CD4-positive, alpha-beta T cell treated with Interleukin-15 for 1 hour (primary cell): Measurements from ENCODE around the gene STK32A.
A peak's percentile ranks its signal among the peaks of the same experiment; 100 is the strongest.

ENCODE experiments used
- DNase-seq: peaks from one replicate; pipeline ENCODE4 v3.0.0-alpha.2; 2020

The STK32A gene

DNA sequence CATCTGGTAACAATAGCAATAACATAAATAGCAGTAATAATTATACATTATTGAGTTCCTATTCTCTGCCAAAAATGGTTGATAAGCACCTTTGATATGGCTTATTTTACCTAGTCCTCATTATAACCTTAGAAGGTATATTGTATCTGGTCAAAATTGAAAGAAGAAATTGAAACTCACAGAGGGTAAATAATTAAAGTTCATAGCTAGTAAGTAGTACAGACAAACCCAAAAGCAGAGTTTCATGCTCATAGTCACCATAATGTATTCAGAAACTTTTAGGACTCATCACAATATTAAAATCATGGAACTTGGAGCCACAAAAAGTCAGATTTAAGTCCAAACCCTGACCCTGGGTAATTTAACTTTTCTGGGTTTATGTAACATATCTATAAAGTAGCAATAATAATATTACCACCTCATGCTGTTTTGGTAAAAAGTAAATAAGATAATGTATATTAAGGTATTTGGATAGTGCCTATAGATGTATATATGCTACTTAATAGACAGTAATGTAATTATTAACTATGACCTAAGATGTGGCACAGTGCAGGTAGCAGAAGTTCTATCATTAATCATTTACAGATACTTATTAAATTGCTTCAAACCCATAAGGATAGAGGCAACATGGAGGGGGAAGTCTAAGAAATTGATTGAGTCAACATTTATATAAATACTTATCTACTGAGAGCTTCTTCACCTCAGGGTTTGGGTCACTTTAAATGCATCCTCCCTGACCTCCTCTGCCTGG lies 32.4 kb downstream of the STK32A start:
- no peak for DNase-seq

DNA sequence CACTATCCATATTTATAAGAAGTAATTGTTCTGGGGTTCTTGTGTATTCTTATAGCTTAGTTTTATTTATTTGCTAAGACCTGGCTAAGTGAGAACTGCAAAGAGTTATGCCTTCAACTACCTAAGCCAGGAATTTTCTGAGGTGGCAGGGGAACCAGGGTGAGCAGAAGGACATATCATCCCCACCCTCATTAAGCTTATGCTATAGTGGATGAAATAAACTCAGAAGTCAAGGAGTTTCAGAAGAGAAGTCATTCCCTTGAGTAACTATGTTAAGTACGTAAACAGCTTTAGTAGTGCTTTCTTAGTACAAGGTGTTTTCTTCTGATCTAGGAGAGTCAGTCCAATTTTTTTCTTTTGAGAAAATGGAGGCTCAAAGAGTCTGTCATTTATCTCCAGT lies 41.7 kb downstream of the STK32A start:
- DNase-seq, result no peak

DNA sequence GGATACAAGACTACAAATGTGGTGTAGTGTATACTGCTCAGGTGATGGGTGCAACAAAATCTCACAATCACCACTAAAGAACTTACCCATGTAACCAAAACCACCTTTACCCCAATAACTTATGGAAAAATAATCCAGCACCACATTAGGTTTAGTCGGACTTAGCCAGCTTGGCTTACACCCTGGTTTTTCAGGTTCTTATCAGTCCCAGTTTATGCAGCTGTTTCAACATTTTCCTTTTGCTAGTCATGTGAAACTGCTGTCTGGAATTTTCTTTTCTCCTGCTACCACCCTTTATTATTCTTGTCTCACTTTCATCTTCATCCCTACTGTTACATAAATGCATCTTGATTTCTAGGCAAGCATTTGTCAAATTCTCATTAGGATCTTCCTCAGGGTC lies 51.5 kb downstream of the STK32A start:
- DNase-seq, result no peak

DNA sequence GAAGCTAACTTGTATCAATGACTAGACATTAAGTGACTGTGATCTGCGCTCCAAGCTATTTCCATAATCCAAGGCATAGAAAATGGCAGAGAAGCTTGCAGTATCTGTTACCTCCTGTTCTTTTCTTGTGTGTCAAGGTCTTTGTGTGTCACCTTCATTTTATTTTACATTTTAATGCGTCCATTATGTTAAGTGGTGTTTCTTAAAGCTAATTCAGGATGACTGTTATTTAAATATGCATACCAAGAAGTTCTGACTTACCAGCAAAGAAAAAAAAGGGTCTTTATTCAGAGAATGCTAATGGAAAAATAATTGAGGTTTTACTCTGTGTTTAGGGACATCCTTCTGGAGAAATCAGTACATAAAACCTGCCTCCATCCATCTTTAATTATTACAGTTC lies 52.3 kb downstream of the STK32A start:
- DNase-seq, result no peak

DNA sequence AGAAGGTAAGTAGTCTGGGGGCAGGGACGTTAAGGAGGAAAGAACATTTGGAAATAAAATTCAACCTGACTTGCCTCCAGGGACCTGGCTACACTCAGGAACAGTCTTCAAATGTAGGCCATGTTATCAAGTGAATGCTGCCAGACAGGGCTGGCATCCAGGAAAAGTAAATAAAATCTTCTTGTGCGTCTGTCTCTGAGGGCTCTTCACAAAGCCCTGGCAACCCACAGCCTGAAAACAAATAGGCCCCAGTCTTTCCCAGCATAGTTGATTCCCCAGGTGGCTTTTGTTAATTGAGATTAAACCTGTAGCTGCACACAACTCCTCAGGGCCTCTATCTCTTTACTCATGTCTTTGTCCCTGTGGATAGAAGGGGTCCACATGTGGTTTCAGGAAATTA lies 55.4 kb downstream of the STK32A start:
- DNase-seq, result no peak

DNA sequence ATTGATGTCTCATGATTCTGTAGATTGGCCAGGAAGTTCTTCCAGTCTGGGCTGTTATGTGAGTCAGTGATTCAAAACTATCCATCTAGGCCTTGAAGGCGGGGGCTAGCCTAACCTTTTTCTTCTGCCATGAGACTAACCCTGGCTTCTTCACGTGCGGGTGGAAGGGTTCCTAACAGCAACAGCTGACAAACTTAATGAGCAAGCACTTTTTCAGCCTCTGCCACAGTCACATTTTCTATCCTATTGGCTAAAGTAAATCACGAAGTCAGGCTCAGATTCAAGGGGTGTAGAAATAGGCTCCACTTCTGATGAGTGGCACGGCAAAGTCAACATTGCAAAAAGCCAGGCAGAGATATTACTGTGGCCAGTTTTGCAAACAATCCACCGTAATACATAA lies 68.4 kb downstream of the STK32A start:
- DNase-seq, result no peak

DNA sequence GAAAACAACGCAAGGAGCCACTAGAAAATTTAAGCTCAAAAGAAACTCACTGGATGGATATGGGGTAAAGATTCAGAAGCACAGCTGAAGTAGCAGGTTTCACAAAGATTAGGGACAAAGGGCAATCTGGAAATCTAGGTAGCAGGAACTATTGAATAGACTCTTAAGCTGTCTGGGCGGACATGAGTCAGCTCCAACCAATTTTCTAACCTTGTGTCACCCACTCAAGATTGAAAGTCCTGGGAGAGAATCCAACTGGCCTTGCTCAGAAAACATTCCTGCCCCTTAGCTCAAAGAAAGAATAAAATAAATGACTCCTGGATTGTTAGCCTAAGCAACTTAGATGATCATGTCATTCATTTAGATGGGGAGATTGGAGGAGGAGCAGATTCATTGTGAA lies 69.2 kb downstream of the STK32A start:
- no peak for DNase-seq

DNA sequence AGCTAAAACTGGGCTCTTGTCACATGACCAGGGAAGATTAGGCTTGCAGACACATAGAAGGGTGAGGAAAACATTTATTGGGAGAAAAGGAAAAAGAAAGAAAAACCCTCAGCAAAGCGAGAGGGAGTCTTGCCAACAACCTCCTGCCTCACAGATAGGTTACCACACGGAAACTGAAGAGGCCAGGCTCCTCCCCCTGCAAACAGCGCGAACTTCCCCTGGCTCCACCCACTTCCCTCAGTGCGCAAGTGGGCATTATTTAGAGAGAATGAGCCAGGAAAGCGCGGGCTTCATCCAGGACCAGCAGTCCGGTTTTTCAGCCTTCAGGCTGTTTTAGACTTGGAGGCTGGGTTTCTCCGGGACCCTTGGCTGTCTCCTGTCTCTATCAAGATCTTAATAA lies 70.3 kb downstream of the STK32A start:
- no peak for DNase-seq

DNA sequence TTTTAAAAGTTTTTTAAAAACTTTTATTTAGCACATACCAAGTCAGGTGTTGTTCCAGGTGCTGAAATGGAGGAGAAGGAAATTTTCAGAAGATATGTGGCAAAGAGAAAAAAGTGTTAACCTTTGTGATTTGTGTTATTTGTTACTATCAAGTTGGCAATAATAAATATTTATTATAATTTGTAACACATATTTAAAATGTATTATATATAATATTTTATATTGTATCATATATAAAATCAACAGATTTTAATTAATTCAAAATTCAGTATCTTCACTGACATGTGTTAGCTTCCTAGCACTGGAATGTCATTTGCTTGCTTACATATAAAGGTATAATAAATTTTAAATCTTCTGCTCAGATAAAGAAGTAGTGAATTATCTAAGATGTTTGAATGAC lies 71.5 kb downstream of the STK32A start:
- DNase-seq, result no peak

DNA sequence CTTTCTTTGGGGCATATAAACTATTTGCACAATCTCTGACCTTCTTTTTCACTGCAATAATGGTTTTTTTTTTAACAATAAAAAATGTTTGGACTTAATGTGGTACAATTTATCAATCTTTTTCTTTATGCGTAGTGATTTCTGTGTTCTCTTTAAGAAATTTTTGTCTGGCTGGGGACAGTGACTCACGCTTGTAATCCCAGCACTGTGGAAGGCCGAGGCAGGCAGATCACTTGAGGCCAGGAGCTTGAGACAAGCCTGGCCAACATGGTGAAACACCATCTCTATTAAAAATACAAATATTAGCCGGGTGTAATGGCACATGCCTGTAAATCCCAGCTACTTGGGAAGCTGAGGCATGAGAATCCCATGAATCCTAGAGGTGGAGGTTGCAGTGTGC lies 72.3 kb downstream of the STK32A start:
- DNase-seq, result no peak

DNA sequence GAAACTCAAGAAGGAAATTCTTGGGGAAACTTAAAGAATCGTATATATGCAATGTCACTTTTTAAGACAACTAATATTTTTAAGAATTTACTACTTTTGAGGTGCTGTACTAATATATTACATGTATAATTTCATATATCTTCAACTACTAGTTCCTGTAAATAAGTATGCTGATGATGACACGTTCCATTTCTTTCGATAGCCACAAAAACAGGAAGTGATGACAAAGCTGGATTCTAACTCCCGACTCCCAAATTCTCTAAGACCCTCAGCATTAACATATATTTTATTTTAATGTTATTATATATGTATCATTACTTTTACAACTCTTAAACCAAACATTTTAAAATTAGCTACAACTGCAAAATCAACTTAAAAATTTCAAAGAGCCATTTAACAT lies 74.8 kb downstream of the STK32A start:
- DNase-seq, result no peak

DNA sequence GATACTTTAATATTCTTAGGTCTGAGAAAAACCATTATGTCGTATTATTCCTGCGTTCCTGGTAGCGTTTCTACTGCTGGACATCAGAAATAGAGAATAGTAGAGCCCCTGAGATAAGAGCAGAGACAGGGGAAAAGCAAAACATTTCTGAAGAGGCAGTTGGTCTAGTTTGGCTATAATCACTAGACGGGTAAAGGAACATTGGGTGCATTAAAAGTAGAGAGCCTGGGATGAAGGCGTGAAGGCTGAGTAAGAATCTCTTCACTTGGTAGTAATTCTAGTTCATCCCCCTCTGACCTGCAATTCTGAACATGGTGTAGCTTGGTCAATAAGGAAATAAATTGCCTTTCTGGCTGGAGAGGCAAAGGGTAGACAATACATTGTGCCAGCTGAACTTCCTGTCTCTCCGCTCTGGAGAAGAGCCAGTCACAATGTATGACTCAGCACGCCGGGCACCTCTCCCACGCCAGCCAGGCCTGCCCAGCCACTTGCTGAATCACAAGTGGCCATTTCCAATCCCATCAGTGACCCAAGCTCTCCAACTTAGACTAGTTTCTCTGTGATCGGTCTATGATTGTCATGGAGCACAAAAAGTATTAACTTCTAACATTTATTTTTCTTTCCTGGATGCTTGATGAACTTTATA lies 75.4 kb downstream of the STK32A start:
- peak; percentile 41 for DNase-seq

DNA sequence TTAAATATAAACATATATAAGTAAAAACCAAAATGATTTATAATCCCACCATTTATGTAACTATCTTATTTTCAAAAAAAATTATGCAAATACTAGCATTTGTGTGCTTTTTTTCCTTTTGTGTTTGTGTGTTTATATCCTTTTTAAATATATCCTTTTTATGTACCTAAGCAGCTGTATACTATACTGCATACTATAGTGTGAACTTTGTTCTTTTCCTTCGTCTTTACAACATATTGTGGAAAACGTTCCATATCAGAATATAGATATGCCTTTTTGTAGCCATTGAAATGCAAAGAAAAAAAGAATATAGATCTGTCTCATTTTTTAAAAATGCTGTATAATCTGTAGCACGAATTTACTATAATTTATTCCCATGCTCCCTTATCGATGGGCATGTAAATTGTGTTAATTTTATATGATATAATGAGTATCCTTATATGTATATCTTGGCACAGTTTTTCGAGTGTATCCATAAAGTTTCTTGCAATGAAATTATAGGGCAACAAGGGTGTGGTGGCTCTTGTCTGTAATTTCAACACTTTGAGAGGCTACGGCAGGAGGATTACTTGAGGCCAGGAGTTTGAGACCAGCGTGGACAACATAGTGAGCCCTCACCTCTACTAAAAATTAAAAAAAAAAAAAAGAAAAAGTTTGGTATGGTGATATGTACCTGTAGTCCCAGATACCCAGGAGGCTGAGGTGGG lies 83.3 kb downstream of the STK32A start:
- DNase-seq, result no peak

DNA sequence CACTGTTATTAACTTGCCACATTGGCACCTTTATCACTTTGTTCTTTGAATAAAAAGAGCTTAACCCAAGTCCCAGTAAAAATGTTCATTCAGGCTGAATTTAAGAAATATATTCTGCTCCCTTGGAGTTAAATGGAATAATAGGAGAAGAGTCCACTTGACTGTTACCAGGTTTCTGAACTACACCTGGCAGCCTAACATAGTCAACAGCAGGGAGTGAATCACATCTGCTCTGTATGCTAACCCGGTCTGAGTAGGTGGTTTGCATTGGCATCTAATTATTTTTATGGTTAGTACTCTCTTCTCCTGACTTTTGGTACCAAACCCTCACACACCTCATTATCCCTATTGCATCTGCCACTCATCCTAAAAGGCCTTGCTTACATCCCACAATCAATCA lies 86.7 kb downstream of the STK32A start:
- DNase-seq, result no peak

DNA sequence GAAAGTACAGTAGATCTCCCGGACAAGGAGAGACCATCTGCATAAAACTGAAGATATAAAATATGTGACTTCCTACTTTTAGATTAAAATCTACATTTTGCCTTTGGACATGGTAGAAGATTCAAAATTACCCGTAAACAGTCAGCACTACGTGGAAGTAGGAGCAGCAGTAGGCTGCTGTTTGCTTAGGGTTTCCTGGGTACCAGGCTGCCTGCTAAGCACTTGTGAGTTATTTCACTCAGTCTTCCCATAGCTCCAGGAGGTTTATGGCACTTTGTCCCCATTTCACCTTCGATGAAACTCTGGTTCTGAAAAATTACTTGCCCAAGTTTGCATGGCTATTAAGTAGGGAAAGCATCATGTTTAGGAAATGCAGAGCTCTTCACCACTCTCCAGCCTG lies 92.6 kb downstream of the STK32A start:
- no peak for DNase-seq

DNA sequence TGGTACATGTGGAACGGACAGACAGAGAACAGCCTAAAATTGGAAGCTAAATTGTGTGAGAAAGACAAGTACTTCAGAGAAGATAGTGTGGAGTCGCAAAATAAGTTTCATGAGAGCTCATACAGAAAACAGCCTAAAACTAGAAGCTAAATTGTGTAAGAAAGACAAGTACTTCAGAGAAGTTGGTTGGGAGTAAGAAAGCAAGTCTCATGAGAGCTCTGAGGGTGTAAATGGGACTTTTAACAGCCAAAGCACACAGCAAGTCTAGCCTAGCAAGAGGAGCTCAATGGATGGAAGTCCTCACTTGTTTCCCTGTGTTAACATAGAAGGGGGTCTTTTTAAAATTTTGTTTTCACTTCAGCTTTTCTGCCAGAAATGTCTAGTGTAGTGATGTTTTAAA lies 93.1 kb downstream of the STK32A start:
- DNase-seq, result no peak

DNA sequence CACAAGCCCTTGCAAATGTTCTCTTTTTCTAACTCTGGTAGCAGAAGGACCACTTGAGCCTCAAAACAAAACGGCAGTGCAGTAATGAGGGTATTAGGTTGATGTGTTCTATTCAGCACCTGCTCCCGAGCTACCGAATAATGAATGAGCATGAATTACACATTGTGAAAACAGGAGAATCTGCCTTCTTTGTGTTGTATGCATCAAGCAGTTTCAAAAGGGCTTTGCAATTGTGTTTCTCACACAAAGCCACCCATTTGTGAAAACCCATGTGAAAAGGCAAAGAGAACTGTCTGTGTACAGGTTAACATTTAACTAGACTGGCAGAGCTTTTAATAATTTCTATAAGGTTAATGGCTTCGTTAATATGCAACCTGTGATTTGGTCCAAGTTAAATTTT lies 97.8 kb downstream of the STK32A start:
- DNase-seq, result no peak

DNA sequence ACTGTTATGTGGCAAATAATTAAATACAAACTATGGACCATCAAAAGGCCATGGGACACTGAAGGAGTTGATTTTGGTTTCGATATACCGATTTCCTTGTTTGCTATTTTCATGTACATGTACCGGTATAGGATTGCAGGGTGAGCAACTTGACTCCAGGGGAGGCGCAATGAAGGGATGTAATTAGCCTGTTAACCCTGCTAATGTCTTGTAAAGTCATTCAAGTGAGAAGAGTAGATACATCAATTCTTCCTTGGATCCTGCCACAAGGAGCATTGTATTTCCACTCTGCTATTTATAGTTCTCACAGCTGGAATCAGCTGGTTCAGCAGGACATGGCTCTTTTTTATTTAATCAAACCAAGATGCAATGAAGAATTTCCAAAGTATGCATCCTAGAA lies 102.0 kb downstream of the STK32A start:
- DNase-seq, result no peak

DNA sequence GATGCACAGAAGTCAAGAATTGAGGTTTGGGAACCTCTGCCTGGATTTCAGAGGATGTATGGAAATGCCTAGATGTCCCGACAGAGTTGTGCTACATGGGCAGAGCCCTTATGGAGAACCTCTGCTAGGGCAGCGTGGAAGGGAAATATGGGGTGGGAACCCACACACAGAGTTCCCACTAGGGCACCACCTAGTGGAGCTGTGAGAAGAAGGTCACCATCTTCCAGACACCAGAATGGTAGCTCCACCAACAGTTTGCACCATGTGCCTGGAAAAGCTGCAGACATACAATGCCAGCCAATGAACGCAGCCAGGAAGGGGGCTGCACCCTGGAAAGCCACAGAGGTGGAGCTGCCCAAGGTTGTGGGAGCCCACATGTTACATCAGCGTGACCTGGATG lies 104.5 kb downstream of the STK32A start:
- no peak for DNase-seq

DNA sequence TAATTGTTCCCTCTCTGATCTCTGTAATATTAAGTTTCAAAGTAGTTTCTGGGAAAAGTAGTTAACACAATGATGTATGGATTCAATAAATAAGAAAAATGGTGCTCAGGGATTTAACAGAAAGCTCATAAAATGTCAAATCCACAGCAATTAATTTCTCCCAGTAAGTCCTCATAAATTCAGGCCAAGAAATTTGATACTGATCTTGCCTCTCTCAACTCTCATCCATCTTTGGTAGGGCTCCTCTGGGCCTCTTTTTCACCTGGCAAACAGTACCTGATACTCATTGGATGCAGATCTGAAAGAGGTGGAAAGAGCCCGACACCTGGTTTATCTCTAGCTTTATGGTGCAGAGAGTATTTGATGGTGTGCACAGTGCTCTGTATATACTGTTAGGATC lies 106.1 kb downstream of the STK32A start:
- DNase-seq, result no peak

DNA sequence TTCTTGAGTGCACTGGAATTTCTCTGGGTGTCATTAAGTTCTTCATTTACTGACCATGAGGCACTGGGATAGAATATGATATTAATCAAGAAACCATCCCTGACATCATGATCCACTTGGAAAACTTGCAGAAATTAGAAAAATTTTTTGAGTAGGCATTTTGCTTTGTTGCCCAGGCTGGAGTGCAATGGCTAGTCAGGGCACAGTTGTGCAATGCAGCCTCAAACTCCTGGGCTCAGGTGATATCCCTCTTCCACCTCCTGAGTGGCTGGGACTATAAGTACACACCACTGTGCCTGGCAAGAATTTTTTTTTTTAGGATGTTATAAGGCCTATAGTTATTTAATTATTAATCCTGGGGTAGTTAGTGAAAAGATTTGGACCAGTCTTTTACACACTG lies 106.5 kb downstream of the STK32A start:
- DNase-seq, result no peak

DNA sequence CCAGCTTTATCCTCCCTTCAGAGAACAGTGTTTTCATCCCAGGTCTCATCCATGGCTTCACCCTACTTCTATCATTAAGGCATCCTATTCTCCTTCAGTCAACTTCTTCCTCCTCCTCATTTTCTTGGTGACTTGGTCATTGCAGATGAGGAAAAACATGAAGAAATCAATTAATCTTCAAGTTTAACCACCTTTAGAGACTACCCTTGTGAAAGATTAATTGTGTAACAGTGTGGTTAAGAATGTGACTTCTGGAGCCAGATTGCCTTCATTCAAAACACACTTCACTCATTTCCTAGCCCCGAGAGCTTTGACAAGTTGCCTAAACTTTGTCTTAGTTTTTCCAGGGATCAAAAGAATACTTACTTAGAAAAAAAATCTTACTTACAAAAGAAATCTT lies 110.0 kb downstream of the STK32A start:
- DNase-seq, result no peak

DNA sequence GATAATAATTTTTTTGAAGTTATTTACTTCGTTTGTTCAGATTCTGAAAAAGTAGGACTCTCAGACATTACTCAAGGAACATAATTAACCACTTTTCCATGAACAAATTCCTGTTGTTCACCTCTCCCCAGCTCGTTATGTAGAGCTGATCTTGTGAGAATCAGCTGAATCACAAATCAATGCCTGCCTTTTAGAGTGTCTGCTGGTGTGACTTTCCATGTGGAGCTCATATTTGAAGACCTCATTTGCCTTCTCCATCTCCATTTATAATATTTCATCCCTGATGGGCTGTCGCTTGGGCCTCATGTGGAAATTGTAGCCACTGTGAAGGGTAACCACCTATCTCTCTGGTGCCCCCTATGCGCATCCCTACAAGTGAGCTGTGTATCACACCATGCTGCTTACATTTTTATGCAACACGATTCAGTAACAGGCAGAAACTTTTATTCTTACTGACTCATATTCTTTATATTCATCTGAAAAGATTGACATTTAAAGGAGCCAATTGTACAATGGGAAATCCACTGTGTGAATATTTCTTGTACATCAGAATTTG lies 111.3 kb downstream of the STK32A start:
- no peak for DNase-seq

DNA sequence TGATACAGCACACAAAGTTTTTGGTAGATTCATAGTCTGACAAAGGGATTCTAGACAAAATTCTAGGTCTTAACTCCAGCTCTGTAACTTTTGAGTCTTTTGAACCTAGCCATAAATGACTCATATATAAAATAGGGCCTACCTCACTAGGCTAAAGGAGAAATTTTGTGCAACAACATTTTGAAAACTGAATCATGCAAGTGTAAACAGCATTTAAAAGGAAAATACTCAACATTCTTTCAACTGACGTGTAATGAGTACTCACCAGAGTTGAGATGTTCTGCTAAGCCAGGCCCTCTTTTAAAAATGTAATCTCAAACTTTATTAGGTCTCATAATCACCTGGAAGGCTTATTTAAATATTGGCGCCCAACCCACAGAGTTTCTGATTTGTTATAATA lies 113.2 kb downstream of the STK32A start:
- DNase-seq, result no peak
